ENCODE measurements around the gene ZNF554.
"Not testable (repeated sequence)": the region's sequence is repeated elsewhere in the genome, so short reads cannot be mapped to it uniquely, and the experiment has no call there.

ZNF554 gene

GRCh38 chr19:2867025-2867991 lies 47.6 kb downstream of the ZNF554 start, which contains the start of gene ZNF556:
ZNF556 (plus strand) TSS chr19:2867335; CDS start chr19:2867422, 87 bp downstream.
- no peaks in the 10 kb centered on the region for H3K27me3 ChIP-seq (ENCODE audit: control insufficient read depth in 1 of 2, insufficient read depth in 2 of 2, low read length in 2 of 2)
- no peak within 1 kb of the TSS for H3K27ac ChIP-seq (ENCODE audit: low read depth, low read length)
- H3K36me3 ChIP-seq (ENCODE audit: insufficient read depth, low read length), result no peaks in the 10 kb centered on the region
- no peaks in the 10 kb centered on the region for H3K4me1 ChIP-seq (ENCODE audit: insufficient read depth, low read length)
- no peaks in the 10 kb centered on the region for H3K9me3 ChIP-seq (ENCODE audit: low read length)
- no peak within 1 kb of the TSS for H3K4me3 ChIP-seq (ENCODE audit: low read depth in 1 of 2, low read length in 2 of 2)
- H3K9ac ChIP-seq (ENCODE audit: low read length), result no peak within 1 kb of the TSS

- no peak overlapping the region for H3K9ac ChIP-seq (ENCODE audit: low read length)
- H3K4me3 ChIP-seq (ENCODE audit: low read depth in 1 of 2, low read length in 2 of 2), result no peak overlapping the region
- H3K36me3 ChIP-seq (ENCODE audit: insufficient read depth, low read length), result no peaks in the 10 kb centered on the region
- H3K27me3 ChIP-seq (ENCODE audit: control insufficient read depth in 1 of 2, insufficient read depth in 2 of 2, low read length in 2 of 2), result no peaks in the 10 kb centered on the region
- no peak overlapping the region for H3K27ac ChIP-seq (ENCODE audit: low read depth, low read length)
- H3K4me1 ChIP-seq (ENCODE audit: insufficient read depth, low read length), result no peaks in the 10 kb centered on the region
- no peaks in the 10 kb centered on the region for H3K9me3 ChIP-seq (ENCODE audit: low read length)
These were observed 50.0 kb downstream of the ZNF554 start for GRCh38 chr19:2869618-2870017.

- not testable (repeated sequence) for H3K27me3 ChIP-seq (ENCODE audit: control insufficient read depth in 1 of 2, insufficient read depth in 2 of 2, low read length in 2 of 2); H3K4me3 ChIP-seq (ENCODE audit: low read depth in 1 of 2, low read length in 2 of 2); H3K4me1 ChIP-seq (ENCODE audit: insufficient read depth, low read length); H3K9ac ChIP-seq (ENCODE audit: low read length); H3K27ac ChIP-seq (ENCODE audit: low read depth, low read length); H3K36me3 ChIP-seq (ENCODE audit: insufficient read depth, low read length); H3K9me3 ChIP-seq (ENCODE audit: low read length)
These were observed 52.5 kb downstream of the ZNF554 start for GRCh38 chr19:2872175-2872574.

GRCh38 chr19:2877398-2878331 lies 58.0 kb downstream of the ZNF554 start:
- Histone ChIP-seq H3K9ac (ENCODE audit: low read length) (no peak overlapping the region), H3K4me1 (ENCODE audit: insufficient read depth, low read length) (no peaks in the 10 kb centered on the region), H3K27me3 (ENCODE audit: control insufficient read depth in 1 of 2, insufficient read depth in 2 of 2, low read length in 2 of 2) (no peaks in the 10 kb centered on the region), H3K9me3 (ENCODE audit: low read length) (peaks cover 16% of the 10 kb centered on the region), H3K27ac (ENCODE audit: low read depth, low read length) (no peak overlapping the region), H3K36me3 (ENCODE audit: insufficient read depth, low read length) (no peaks in the 10 kb centered on the region), H3K4me3 (ENCODE audit: low read depth in 1 of 2, low read length in 2 of 2) (peak overlapping the region in 1 of 2 donors; percentile 23)

- Histone ChIP-seq H3K27me3 (ENCODE audit: control insufficient read depth in 1 of 2, insufficient read depth in 2 of 2, low read length in 2 of 2) (no peaks in the 10 kb centered on the region), H3K9ac (ENCODE audit: low read length) (no peak overlapping the region), H3K9me3 (ENCODE audit: low read length) (no peaks in the 10 kb centered on the region), H3K4me3 (ENCODE audit: low read depth in 1 of 2, low read length in 2 of 2) (no peak overlapping the region), H3K27ac (ENCODE audit: low read depth, low read length) (no peak overlapping the region), H3K4me1 (ENCODE audit: insufficient read depth, low read length) (peaks cover 4% of the 10 kb centered on the region), H3K36me3 (ENCODE audit: insufficient read depth, low read length) (no peaks in the 10 kb centered on the region)
These were observed 64.2 kb downstream of the ZNF554 start for GRCh38 chr19:2883686-2884439.

- no peak overlapping the region for H3K27ac ChIP-seq (ENCODE audit: low read depth, low read length)
- H3K27me3 ChIP-seq (ENCODE audit: control insufficient read depth in 1 of 2, insufficient read depth in 2 of 2, low read length in 2 of 2), result no peaks in the 10 kb centered on the region
- no peaks in the 10 kb centered on the region for H3K36me3 ChIP-seq (ENCODE audit: insufficient read depth, low read length)
These were observed 66.1 kb downstream of the ZNF554 start for GRCh38 chr19:2885736-2886135.

More at GRCh38 chr19:2885736-2886135, 66.1 kb downstream of the ZNF554 start:
- Histone ChIP-seq H3K4me1 (ENCODE audit: insufficient read depth, low read length) (peaks cover 4% of the 10 kb centered on the region), H3K9ac (ENCODE audit: low read length) (no peak overlapping the region), H3K9me3 (ENCODE audit: low read length) (no peaks in the 10 kb centered on the region), H3K4me3 (ENCODE audit: low read depth in 1 of 2, low read length in 2 of 2) (no peak overlapping the region)
